ENCODE results near the gene GGA2.

- TF ChIP-seq POLR2A (IDR thresholded peaks at IDR 0.05): no peak
- TF ChIP-seq CTCF (IDR thresholded peaks at IDR 0.05): no peak
- no peak for TF ChIP-seq POLR2AphosphoS5 (IDR thresholded peaks at IDR 0.05)
- TF ChIP-seq EP300 (IDR thresholded peaks at IDR 0.05): no peak
These were observed 9.0 kb upstream of the GGA2 start for GRCh38 chr16:23519282-23519681.

All from gastroesophageal sphincter (tissue), 3 donors.